ENCODE data around the gene SYT12. TPM values are rescaled to one million over a fixed set of nuclear protein-coding genes. Genes with fewer than 3 reads are reported as not detected.

The SYT12 gene
- total and polyA plus RNA-seq, 2 of the 13 experiments (the other 11 are each of a cell fraction or from before 2014, with no cell fraction given): 0.01 to 0.02 TPM

- no peak for TF ChIP-seq ZBTB40 (IDR thresholded peaks at IDR 0.05)
- TF ChIP-seq ZBTB40 (CRISPR knock-in tag; IDR thresholded peaks at IDR 0.05): no peak
- TF ChIP-seq SPEN (CRISPR knock-in tag; IDR thresholded peaks at IDR 0.05; ENCODE audit: low read depth): no peak
- TF ChIP-seq, protein P1, sequence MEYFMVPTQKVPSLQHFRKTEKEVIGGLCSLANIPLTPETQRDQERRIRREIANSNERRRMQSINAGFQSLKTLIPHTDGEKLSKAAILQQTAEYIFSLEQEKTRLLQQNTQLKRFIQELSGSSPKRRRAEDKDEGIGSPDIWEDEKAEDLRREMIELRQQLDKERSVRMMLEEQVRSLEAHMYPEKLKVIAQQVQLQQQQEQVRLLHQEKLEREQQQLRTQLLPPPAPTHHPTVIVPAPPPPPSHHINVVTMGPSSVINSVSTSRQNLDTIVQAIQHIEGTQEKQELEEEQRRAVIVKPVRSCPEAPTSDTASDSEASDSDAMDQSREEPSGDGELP (IDR thresholded peaks at IDR 0.05; ENCODE audit: borderline replicate concordance, low read depth): 0 out of 2 replicates have a peak, but pooled peaks have one; percentile 8
- TF ChIP-seq, protein P2, sequence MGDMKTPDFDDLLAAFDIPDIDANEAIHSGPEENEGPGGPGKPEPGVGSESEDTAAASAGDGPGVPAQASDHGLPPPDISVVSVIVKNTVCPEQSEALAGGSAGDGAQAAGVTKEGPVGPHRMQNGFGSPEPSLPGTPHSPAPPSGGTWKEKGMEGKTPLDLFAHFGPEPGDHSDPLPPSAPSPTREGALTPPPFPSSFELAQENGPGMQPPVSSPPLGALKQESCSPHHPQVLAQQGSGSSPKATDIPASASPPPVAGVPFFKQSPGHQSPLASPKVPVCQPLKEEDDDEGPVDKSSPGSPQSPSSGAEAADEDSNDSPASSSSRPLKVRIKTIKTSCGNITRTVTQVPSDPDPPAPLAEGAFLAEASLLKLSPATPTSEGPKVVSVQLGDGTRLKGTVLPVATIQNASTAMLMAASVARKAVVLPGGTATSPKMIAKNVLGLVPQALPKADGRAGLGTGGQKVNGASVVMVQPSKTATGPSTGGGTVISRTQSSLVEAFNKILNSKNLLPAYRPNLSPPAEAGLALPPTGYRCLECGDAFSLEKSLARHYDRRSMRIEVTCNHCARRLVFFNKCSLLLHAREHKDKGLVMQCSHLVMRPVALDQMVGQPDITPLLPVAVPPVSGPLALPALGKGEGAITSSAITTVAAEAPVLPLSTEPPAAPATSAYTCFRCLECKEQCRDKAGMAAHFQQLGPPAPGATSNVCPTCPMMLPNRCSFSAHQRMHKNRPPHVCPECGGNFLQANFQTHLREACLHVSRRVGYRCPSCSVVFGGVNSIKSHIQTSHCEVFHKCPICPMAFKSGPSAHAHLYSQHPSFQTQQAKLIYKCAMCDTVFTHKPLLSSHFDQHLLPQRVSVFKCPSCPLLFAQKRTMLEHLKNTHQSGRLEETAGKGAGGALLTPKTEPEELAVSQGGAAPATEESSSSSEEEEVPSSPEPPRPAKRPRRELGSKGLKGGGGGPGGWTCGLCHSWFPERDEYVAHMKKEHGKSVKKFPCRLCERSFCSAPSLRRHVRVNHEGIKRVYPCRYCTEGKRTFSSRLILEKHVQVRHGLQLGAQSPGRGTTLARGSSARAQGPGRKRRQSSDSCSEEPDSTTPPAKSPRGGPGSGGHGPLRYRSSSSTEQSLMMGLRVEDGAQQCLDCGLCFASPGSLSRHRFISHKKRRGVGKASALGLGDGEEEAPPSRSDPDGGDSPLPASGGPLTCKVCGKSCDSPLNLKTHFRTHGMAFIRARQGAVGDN (CRISPR knock-in tag; IDR thresholded peaks at IDR 0.05): 0 out of 2 replicates have a peak, but pooled peaks have one; percentile 11
- TF ChIP-seq ZMYM3 (CRISPR knock-in tag; IDR thresholded peaks at IDR 0.05): no peak
- TF ChIP-seq ZSCAN25 (CRISPR knock-in tag; IDR thresholded peaks at IDR 0.05): peak; percentile 90
- TF ChIP-seq KDM2A (CRISPR knock-in tag; IDR thresholded peaks at IDR 0.05; ENCODE audit: borderline replicate concordance, low read depth): peak; percentile 9; the same call in 1 of the 2 replicates
These were observed 59.3 kb downstream of the SYT12 start (continued) for GRCh38 chr11:67082071-67082791.

All from HepG2 (cell line).